Liver (tissue), 9 donors: ENCODE measurements around the gene SRC. TPM values are rescaled to one million over a fixed set of nuclear protein-coding genes. Genes with fewer than 3 reads are reported as not detected.

ENCODE experiments used
- DNase-seq: peaks from one replicate; pipeline ENCODE4 v3.0.0-alpha.2; 2017; ENCODE audit warnings: low spot score
- H3K27ac ChIP-seq, 2 donors: one replicate each; pipeline ENCODE4 v1.7.0; 2013; ENCODE audit warnings: inconsistent platforms in 2 of 2, low read length in 2 of 2, control low read depth in 1 of 2, low read depth in 1 of 2, mild to moderate bottlenecking in 1 of 2
- H3K27me3 ChIP-seq, 4 donors: one replicate each; pipeline versions ENCODE4 v1.6.1 to v1.7.0; 2013; ENCODE audit warnings: low read length in 3 of 4, inconsistent platforms in 1 of 4, mild to moderate bottlenecking in 1 of 4, moderate library complexity in 1 of 4; ENCODE audit not compliant: control insufficient read depth in 4 of 4, insufficient read depth in 4 of 4
- H3K36me3 ChIP-seq, 4 donors: one replicate each; pipeline versions ENCODE4 v1.6.1 to v1.7.0; 2013; ENCODE audit warnings: low read length in 3 of 4, mild to moderate bottlenecking in 3 of 4, low read depth in 1 of 4, moderate library complexity in 1 of 4; ENCODE audit not compliant: control insufficient read depth in 4 of 4, insufficient read depth in 3 of 4
- H3K4me1 ChIP-seq, 4 donors: one replicate each; pipeline versions ENCODE4 v1.6.1 to v1.7.0; 2013; ENCODE audit warnings: low read length in 3 of 4, mild to moderate bottlenecking in 3 of 4, moderate library complexity in 1 of 4; ENCODE audit not compliant: control insufficient read depth in 4 of 4, insufficient read depth in 4 of 4
- H3K4me3 ChIP-seq, 3 donors: one replicate each; pipeline versions ENCODE4 v1.6.1 to v1.7.0; 2013; ENCODE audit warnings: low read length in 3 of 3, control low read depth in 1 of 3, low read depth in 1 of 3, mild to moderate bottlenecking in 1 of 3
- H3K9ac ChIP-seq, 2 donors: one replicate each; pipeline ENCODE4 v1.7.0; 2013; ENCODE audit warnings: low read length in 2 of 2, mild to moderate bottlenecking in 2 of 2, moderate library complexity in 2 of 2, control low read depth in 1 of 2, low read depth in 1 of 2
- H3K9me3 ChIP-seq, 4 donors: one replicate each; pipeline versions ENCODE4 v1.6.1 to v1.7.0; 2013; ENCODE audit warnings: low read length in 3 of 4; ENCODE audit not compliant: control insufficient read depth in 4 of 4
- EGR1 ChIP-seq, 2 donors: IDR thresholded peaks; 2 replicates each; pipeline ENCODE4 v1.6.1; 2016 to 2018; ENCODE audit warnings: antibody characterized with exemption in 2 of 2, low read depth in 2 of 2
- FOXA1 ChIP-seq: IDR thresholded peaks from 2 replicates; pipeline ENCODE4 v1.6.1; 2016; ENCODE audit warnings: antibody characterized with exemption
- HNF4A ChIP-seq, 2 donors: conservative IDR thresholded peaks; 2 replicates each; pipeline ENCODE4 v1.6.1; 2016; ENCODE audit warnings: antibody characterized with exemption in 2 of 2, mild to moderate bottlenecking in 2 of 2
- HNF4G ChIP-seq: IDR thresholded peaks from 2 replicates; pipeline ENCODE4 v1.6.1; 2016; ENCODE audit warnings: antibody characterized with exemption
- JUND ChIP-seq, 2 donors: IDR thresholded peaks; 2 replicates each; pipeline ENCODE4 v1.6.1; 2016; ENCODE audit warnings: antibody characterized with exemption in 2 of 2
- NR2F2 ChIP-seq: IDR thresholded peaks from 2 replicates; pipeline ENCODE4 v1.6.1; 2016; ENCODE audit warnings: antibody characterized with exemption
- SP1 ChIP-seq: IDR thresholded peaks from 2 replicates; pipeline ENCODE4 v1.6.1; 2018; ENCODE audit warnings: antibody characterized with exemption, mild to moderate bottlenecking
- TAF1 ChIP-seq: conservative IDR thresholded peaks from 2 replicates; pipeline ENCODE4 v1.6.1; 2016; ENCODE audit warnings: antibody characterized with exemption, mild to moderate bottlenecking
- YY1 ChIP-seq: IDR thresholded peaks from 2 replicates; pipeline ENCODE4 v1.6.1; 2016; ENCODE audit warnings: antibody characterized with exemption, mild to moderate bottlenecking
- WGBS: extraction: QIAGEN DNeasy Blood & Tissue Kit; methylation state at CpG from one replicate; pipeline ENCODE4 v1.1.7; 2013; 5-methylcytosine and 5-hydroxymethylcytosine counted together
- polyA plus RNA-seq, 2 donors: library from polyadenylated mRNA; stranded (reverse) in 1 of 2; unstranded in 1 of 2; fragments of 200-250 nt in 1 of 2; fragments of >200 nt in 1 of 2; fragmentation: Nextera tagmentation in 1 of 2; extraction: Ambion mirVana in 1 of 2; gene quantifications; one replicate each; pipeline versions ENCODE4 v1.2.1 to v1.2.3, GENCODE V29; 2013 to 2015
- total RNA-seq, 2 donors: library from RNA; depleted of rRNA; stranded (reverse); fragments of >200 nt; gene quantifications; one replicate each; pipeline ENCODE4 v1.2.3, GENCODE V29; 2014
- TF ChIP-seq, protein P1 (sequence below): IDR thresholded peaks from 2 replicates; pipeline ENCODE4 v1.6.1; 2016; ENCODE audit warnings: antibody characterized with exemption
- TF ChIP-seq, protein P2 (sequence below): IDR thresholded peaks from 2 replicates; pipeline ENCODE4 v1.6.1; 2016; ENCODE audit warnings: antibody characterized with exemption, mild to moderate bottlenecking
- TF ChIP-seq, protein P3 (sequence below): IDR thresholded peaks from 2 replicates; pipeline ENCODE4 v1.6.1; 2016; ENCODE audit warnings: antibody characterized with exemption
- donor health status: healthy.
- donor health status: healthy.
- donor health status: healthy.
- donor health status: healthy.
- donor health status: healthy.

Gene SRC
- total and polyA plus RNA-seq, 4 donors = 3.3 to 21.2 (median 5.4) TPM

DNA sequence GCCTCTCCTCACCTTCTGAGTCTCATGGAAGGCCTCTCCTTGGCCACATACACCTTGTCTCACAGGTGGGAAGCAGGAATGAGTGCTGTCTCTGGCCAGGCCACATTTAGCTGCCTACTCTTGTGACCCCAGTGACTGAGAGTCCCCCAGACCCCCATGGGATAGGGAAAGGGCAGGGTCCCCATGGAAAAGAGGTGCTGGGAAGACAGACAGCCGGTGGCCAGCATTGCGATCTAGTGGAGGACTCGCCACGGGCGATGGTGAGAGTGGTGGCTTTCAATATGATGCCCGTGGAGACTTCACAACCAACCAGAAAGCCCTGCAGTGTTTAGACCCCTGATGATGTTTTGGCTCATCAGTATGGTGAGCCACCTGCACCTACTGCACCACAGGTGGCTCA, 36.6 kb upstream of the SRC start:
- Histone ChIP-seq H3K4me3 (no peak overlapping the region), H3K27me3 (no peaks in the 10 kb centered on the region), H3K4me1 (peaks cover 0 to 2% (median 0%) of the 10 kb centered on the region in 4 donors), H3K36me3 (peaks cover 0 to 18% (median 8%) of the 10 kb centered on the region in 4 donors), H3K9me3 (no peaks in the 10 kb centered on the region), H3K9ac (no peak overlapping the region), H3K27ac (no peak overlapping the region)
- TF ChIP-seq, protein P1, sequence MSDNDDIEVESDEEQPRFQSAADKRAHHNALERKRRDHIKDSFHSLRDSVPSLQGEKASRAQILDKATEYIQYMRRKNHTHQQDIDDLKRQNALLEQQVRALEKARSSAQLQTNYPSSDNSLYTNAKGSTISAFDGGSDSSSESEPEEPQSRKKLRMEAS = no peak
- no peak for TF ChIP-seq HNF4G
- no peak for TF ChIP-seq NR2F2
- TF ChIP-seq, protein P2, sequence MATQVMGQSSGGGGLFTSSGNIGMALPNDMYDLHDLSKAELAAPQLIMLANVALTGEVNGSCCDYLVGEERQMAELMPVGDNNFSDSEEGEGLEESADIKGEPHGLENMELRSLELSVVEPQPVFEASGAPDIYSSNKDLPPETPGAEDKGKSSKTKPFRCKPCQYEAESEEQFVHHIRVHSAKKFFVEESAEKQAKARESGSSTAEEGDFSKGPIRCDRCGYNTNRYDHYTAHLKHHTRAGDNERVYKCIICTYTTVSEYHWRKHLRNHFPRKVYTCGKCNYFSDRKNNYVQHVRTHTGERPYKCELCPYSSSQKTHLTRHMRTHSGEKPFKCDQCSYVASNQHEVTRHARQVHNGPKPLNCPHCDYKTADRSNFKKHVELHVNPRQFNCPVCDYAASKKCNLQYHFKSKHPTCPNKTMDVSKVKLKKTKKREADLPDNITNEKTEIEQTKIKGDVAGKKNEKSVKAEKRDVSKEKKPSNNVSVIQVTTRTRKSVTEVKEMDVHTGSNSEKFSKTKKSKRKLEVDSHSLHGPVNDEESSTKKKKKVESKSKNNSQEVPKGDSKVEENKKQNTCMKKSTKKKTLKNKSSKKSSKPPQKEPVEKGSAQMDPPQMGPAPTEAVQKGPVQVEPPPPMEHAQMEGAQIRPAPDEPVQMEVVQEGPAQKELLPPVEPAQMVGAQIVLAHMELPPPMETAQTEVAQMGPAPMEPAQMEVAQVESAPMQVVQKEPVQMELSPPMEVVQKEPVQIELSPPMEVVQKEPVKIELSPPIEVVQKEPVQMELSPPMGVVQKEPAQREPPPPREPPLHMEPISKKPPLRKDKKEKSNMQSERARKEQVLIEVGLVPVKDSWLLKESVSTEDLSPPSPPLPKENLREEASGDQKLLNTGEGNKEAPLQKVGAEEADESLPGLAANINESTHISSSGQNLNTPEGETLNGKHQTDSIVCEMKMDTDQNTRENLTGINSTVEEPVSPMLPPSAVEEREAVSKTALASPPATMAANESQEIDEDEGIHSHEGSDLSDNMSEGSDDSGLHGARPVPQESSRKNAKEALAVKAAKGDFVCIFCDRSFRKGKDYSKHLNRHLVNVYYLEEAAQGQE = no peak
- no peak for TF ChIP-seq SP1
- TF ChIP-seq, protein P3, sequence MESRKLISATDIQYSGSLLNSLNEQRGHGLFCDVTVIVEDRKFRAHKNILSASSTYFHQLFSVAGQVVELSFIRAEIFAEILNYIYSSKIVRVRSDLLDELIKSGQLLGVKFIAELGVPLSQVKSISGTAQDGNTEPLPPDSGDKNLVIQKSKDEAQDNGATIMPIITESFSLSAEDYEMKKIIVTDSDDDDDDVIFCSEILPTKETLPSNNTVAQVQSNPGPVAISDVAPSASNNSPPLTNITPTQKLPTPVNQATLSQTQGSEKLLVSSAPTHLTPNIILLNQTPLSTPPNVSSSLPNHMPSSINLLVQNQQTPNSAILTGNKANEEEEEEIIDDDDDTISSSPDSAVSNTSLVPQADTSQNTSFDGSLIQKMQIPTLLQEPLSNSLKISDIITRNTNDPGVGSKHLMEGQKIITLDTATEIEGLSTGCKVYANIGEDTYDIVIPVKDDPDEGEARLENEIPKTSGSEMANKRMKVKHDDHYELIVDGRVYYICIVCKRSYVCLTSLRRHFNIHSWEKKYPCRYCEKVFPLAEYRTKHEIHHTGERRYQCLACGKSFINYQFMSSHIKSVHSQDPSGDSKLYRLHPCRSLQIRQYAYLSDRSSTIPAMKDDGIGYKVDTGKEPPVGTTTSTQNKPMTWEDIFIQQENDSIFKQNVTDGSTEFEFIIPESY = no peak
- TF ChIP-seq HNF4A (conservative IDR thresholded peaks at IDR 0.05) = no peak
- TF ChIP-seq JUND (IDR thresholded peaks at IDR 0.05) = no peak
- no peak for TF ChIP-seq YY1
- no peak for TF ChIP-seq EGR1 (IDR thresholded peaks at IDR 0.05; ENCODE audit: low read depth in 2 of 2)
- TF ChIP-seq FOXA1 = no peak
- DNase-seq = no peak
- WGBS = 96% methylated on average over 6 of the region's 6 CpGs

DNA sequence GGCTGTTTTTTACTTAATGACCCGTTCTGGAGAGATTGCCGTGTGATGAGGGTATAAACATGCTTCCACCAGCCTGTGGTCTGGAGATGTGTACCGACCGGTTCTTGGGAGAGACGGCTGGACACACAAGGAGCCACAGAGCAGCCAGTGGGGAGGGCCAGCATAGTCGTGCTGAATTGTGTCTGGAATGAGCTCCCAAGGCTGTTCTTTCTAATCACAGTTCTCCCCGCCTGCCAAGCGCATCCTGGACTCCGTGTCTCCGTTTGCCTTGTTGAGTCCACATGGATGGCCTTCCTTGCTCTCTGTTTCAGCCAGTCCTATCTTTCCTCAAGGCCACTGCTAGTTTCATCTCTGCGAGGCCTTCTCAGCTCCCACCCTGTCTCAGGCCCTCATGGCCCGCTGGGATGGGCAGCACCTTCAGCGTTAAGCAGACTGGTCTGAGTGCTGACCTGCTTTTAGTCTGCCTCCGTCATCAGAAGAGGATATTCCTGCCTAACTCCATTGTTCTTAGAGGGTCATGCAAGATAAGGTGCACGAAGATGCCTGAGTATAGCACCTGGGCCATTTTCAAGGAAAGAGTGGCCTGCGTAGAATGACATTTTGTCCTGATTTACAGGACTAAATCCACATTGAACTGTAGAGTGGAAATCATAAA, 35.9 kb upstream of the SRC start:
- H3K9me3 ChIP-seq = no peaks in the 10 kb centered on the region

More for the DNA sequence above, 35.9 kb upstream of the SRC start:
- WGBS = 87% methylated on average over 16 of the region's 16 CpGs
- TF ChIP-seq, protein P1 = no peak
- TF ChIP-seq TAF1 (no peak), NR2F2 (no peak), EGR1 (IDR thresholded peaks at IDR 0.05; ENCODE audit: low read depth in 2 of 2) (no peak), FOXA1 (no peak)
- Histone ChIP-seq H3K27me3 (no peaks in the 10 kb centered on the region), H3K4me1 (peaks cover 0 to 2% (median 0%) of the 10 kb centered on the region in 4 donors), H3K27ac (no peak overlapping the region), H3K36me3 (peaks cover 0 to 13% (median 6%) of the 10 kb centered on the region in 4 donors), H3K9ac (no peak overlapping the region), H3K4me3 (no peak overlapping the region)
- DNase-seq = no peak
